GM21529 (cell line): ENCODE results near the gene SEMA6B.

ENCODE experiments used
- ATAC-seq: cut with Tn5 transposase; IDR thresholded peaks from one replicate; pipeline ENCODE4 v1.9.1; 2021; ENCODE audit not compliant: unreplicated experiment

SEMA6B gene

GRCh38 chr19:4494691-4495064 lies 64.8 kb downstream of the SEMA6B start:
- no peak for ATAC-seq

GRCh38 chr19:4493929-4494690 lies 65.4 kb downstream of the SEMA6B start:
- ATAC-seq, result no peak

GRCh38 chr19:4493104-4493928 lies 66.2 kb downstream of the SEMA6B start:
- no peak for ATAC-seq
